Measurements from ENCODE around the gene DNM3. TPM values are rescaled to one million over a fixed set of nuclear protein-coding genes. Genes with fewer than 3 reads are reported as not detected.
A peak's percentile ranks its signal among the peaks of the same experiment; 100 is the strongest.

The DNM3 gene
- total and polyA plus RNA-seq, 2 experiments from 2014 or later: 5.2 to 12.2 TPM

DNA sequence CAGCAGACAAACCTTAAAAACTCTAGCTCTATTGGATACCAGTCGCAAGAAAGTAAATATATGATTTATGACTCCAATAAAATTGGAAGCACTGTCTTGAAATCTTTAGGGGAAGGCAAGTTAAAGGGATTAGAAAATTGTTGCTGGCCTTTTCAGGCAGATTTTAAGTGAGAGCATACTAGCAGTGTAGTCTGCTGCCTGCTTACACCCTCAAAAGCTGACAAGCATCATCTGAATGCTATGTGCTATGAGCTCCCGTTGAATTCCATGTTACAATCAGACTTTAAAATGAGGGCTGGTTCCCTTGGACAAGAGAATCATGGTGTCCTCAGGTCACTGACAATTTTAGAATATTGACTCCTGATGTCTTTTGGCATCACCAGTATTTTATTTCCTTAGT lies 308.0 kb downstream of the DNM3 start:
- H3K27me3 ChIP-seq (ENCODE audit: insufficient read depth): no peaks in the 10 kb centered on the region
- no peaks in the 10 kb centered on the region for H3K27me3 Mint-ChIP-seq (ENCODE audit: insufficient read depth, low read depth, poor library complexity)
- no peak overlapping the region for H2AFZ ChIP-seq
- ATAC-seq (no peak; the same call in 2 of the 3 replicates), DNase-seq (ENCODE audit: low spot score) (no peak)
- no peaks in the 10 kb centered on the region for H3K79me2 ChIP-seq (replicated peaks; ENCODE audit: insufficient read depth)
- no peak overlapping the region for H3K4me3 Mint-ChIP-seq
- no peak overlapping the region for H3K27ac ChIP-seq (ENCODE audit: low read depth)
- peaks cover 26% of the 10 kb centered on the region for H3K4me1 Mint-ChIP-seq
- H3F3A ChIP-seq (replicated peaks; ENCODE audit: low read depth): no peaks in the 10 kb centered on the region
- no peaks in the 10 kb centered on the region for H3K9me2 ChIP-seq (ENCODE audit: insufficient read depth)
- H3K36me3 Mint-ChIP-seq (ENCODE audit: low read depth): no peaks in the 10 kb centered on the region
- TF ChIP-seq, protein P1, sequence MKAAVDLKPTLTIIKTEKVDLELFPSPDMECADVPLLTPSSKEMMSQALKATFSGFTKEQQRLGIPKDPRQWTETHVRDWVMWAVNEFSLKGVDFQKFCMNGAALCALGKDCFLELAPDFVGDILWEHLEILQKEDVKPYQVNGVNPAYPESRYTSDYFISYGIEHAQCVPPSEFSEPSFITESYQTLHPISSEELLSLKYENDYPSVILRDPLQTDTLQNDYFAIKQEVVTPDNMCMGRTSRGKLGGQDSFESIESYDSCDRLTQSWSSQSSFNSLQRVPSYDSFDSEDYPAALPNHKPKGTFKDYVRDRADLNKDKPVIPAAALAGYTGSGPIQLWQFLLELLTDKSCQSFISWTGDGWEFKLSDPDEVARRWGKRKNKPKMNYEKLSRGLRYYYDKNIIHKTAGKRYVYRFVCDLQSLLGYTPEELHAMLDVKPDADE (IDR thresholded peaks at IDR 0.05): no peak
- TF ChIP-seq JUNB (IDR thresholded peaks at IDR 0.05; ENCODE audit: unreplicated experiment) (no peak), STAT1 (IDR thresholded peaks at IDR 0.05; ENCODE audit: unreplicated experiment) (no peak), ZNF331 (CRISPR knock-in tag; IDR thresholded peaks at IDR 0.05; ENCODE audit: low read depth) (no peak)
- TF ChIP-seq, protein P2, sequence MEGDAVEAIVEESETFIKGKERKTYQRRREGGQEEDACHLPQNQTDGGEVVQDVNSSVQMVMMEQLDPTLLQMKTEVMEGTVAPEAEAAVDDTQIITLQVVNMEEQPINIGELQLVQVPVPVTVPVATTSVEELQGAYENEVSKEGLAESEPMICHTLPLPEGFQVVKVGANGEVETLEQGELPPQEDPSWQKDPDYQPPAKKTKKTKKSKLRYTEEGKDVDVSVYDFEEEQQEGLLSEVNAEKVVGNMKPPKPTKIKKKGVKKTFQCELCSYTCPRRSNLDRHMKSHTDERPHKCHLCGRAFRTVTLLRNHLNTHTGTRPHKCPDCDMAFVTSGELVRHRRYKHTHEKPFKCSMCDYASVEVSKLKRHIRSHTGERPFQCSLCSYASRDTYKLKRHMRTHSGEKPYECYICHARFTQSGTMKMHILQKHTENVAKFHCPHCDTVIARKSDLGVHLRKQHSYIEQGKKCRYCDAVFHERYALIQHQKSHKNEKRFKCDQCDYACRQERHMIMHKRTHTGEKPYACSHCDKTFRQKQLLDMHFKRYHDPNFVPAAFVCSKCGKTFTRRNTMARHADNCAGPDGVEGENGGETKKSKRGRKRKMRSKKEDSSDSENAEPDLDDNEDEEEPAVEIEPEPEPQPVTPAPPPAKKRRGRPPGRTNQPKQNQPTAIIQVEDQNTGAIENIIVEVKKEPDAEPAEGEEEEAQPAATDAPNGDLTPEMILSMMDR (conservative IDR thresholded peaks at IDR 0.05; ENCODE audit: low read depth in 2 of 2): no peak
- TF ChIP-seq, protein P3, sequence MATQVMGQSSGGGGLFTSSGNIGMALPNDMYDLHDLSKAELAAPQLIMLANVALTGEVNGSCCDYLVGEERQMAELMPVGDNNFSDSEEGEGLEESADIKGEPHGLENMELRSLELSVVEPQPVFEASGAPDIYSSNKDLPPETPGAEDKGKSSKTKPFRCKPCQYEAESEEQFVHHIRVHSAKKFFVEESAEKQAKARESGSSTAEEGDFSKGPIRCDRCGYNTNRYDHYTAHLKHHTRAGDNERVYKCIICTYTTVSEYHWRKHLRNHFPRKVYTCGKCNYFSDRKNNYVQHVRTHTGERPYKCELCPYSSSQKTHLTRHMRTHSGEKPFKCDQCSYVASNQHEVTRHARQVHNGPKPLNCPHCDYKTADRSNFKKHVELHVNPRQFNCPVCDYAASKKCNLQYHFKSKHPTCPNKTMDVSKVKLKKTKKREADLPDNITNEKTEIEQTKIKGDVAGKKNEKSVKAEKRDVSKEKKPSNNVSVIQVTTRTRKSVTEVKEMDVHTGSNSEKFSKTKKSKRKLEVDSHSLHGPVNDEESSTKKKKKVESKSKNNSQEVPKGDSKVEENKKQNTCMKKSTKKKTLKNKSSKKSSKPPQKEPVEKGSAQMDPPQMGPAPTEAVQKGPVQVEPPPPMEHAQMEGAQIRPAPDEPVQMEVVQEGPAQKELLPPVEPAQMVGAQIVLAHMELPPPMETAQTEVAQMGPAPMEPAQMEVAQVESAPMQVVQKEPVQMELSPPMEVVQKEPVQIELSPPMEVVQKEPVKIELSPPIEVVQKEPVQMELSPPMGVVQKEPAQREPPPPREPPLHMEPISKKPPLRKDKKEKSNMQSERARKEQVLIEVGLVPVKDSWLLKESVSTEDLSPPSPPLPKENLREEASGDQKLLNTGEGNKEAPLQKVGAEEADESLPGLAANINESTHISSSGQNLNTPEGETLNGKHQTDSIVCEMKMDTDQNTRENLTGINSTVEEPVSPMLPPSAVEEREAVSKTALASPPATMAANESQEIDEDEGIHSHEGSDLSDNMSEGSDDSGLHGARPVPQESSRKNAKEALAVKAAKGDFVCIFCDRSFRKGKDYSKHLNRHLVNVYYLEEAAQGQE (IDR thresholded peaks at IDR 0.05; ENCODE audit: unreplicated experiment): no peak
- H3K4me1 ChIP-seq (ENCODE audit: insufficient read depth): peaks cover 14% of the 10 kb centered on the region
- no peaks in the 10 kb centered on the region for H3K36me3 ChIP-seq (ENCODE audit: insufficient read depth)
- H3K4me2 ChIP-seq: no peak overlapping the region
- no peak overlapping the region for H3K4me3 ChIP-seq
- no peaks in the 10 kb centered on the region for H3K9me3 Mint-ChIP-seq
- no peaks in the 10 kb centered on the region for H4K20me1 ChIP-seq (replicated peaks; ENCODE audit: insufficient read depth)
- peak overlapping the region; percentile 81; the same call in 1 of the 2 replicates for H3K27ac Mint-ChIP-seq

DNA sequence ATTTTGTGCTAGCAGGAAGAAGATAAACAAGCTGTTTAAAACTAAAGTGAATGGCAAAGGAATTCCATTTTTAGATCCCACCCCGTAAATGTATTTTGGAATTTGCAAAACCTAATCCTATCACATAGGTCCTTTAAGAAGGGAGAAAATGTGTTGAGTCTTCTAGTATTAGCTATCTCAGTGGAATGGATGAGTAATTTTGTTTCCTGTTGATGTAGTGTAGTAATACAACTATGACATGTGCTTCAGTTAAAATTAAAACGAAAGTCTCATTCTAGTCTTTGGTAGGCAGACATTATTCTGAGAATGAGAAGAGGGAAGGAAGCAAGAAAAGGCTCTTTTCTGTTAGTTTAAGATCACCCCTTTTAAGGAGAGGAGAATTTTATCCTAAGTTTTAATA lies 313.3 kb downstream of the DNM3 start:
- no peaks in the 10 kb centered on the region; the same call in 1 of the 2 replicates for H3K4me1 ChIP-seq (ENCODE audit: insufficient read depth)
- DNase-seq (ENCODE audit: low spot score) (no peak), ATAC-seq (no peak)
- H3K27ac ChIP-seq (ENCODE audit: low read depth): no peak overlapping the region
- H2AFZ ChIP-seq: no peak overlapping the region
- H3K27me3 ChIP-seq (ENCODE audit: insufficient read depth): no peaks in the 10 kb centered on the region
- no peaks in the 10 kb centered on the region for H3K9me2 ChIP-seq (ENCODE audit: insufficient read depth)
- Mint-ChIP-seq H3K9me3 (no peaks in the 10 kb centered on the region), H3K27ac (no peak overlapping the region), H3K4me3 (no peak overlapping the region), H3K27me3 (ENCODE audit: insufficient read depth, low read depth, poor library complexity) (no peaks in the 10 kb centered on the region), H3K4me1 (peaks cover 1% of the 10 kb centered on the region; the same call in 2 of the 3 replicates), H3K36me3 (ENCODE audit: low read depth) (no peaks in the 10 kb centered on the region)
- H4K20me1 ChIP-seq (replicated peaks; ENCODE audit: insufficient read depth): no peaks in the 10 kb centered on the region
- TF ChIP-seq ZNF331 (CRISPR knock-in tag; IDR thresholded peaks at IDR 0.05; ENCODE audit: low read depth) (no peak), JUNB (IDR thresholded peaks at IDR 0.05; ENCODE audit: unreplicated experiment) (no peak), STAT1 (IDR thresholded peaks at IDR 0.05; ENCODE audit: unreplicated experiment) (no peak), POLR2AphosphoS5 (IDR thresholded peaks at IDR 0.05; ENCODE audit: low read depth) (no peak), EZH2 (IDR thresholded peaks at IDR 0.05; ENCODE audit: low read depth, unreplicated experiment) (no peak)
- TF ChIP-seq, protein P1 (IDR thresholded peaks at IDR 0.05): no peak
- H3F3A ChIP-seq (replicated peaks; ENCODE audit: low read depth): no peaks in the 10 kb centered on the region
- H3K36me3 ChIP-seq (ENCODE audit: insufficient read depth): no peaks in the 10 kb centered on the region
- no peak overlapping the region for H3K4me3 ChIP-seq
- H3K79me2 ChIP-seq (replicated peaks; ENCODE audit: insufficient read depth): no peaks in the 10 kb centered on the region
- H3K4me2 ChIP-seq: no peak overlapping the region
